Parathyroid adenoma (tissue), 2 donors: Measurements from ENCODE around the gene PEMT.
A peak's percentile ranks its signal among the peaks of the same experiment; 100 is the strongest.

Experiments
- H2AFZ ChIP-seq: fragments of 300-600 bp; sonication (generic); one replicate; pipeline ENCODE4 v1.7.0; 2017; ENCODE audit warnings: antibody characterized with exemption, mild to moderate bottlenecking
- H3K27ac ChIP-seq: fragments of 300-600 bp; sonication (generic); one replicate; pipeline ENCODE4 v1.7.0; 2017
- H3K27me3 ChIP-seq: fragments of 300-600 bp; sonication (generic); one replicate; pipeline ENCODE4 v1.7.0; 2017; ENCODE audit warnings: low read length; ENCODE audit not compliant: control insufficient read depth, insufficient read depth
- H3K36me3 ChIP-seq: fragments of 300-600 bp; sonication (generic); one replicate; pipeline ENCODE4 v1.7.0; 2017; ENCODE audit warnings: low read length; ENCODE audit not compliant: control insufficient read depth, insufficient read depth
- H3K4me1 ChIP-seq: fragments of 300-600 bp; sonication (generic); one replicate; pipeline ENCODE4 v1.7.0; 2017; ENCODE audit warnings: control low read depth
- H3K4me2 ChIP-seq: fragments of 300-600 bp; sonication (generic); one replicate; pipeline ENCODE4 v1.7.0; 2017; ENCODE audit warnings: low read length
- H3K4me3 ChIP-seq: fragments of 300-600 bp; sonication (generic); one replicate; pipeline ENCODE4 v1.7.0; 2017; ENCODE audit warnings: low read depth, low read length
- H3K79me2 ChIP-seq: fragments of 300-600 bp; sonication (generic); one replicate; pipeline ENCODE4 v1.7.0; 2017; ENCODE audit warnings: control low read depth
- H3K9ac ChIP-seq: fragments of 300-600 bp; sonication (generic); one replicate; pipeline ENCODE4 v1.7.0; 2017; ENCODE audit warnings: mild to moderate bottlenecking
- H3K9me3 ChIP-seq: fragments of 300-600 bp; sonication (generic); one replicate; pipeline ENCODE4 v1.7.0; 2017; ENCODE audit warnings: low read length; ENCODE audit not compliant: control insufficient read depth
- TF ChIP-seq, protein P1 (sequence below): fragments of 300-600 bp; sonication (generic); IDR thresholded peaks from one replicate; pipeline ENCODE4 v1.7.0; 2017; ENCODE audit warnings: antibody characterized with exemption, mild to moderate bottlenecking
- donor health status: primary hyperparathyroidism.

The PEMT gene

DNA sequence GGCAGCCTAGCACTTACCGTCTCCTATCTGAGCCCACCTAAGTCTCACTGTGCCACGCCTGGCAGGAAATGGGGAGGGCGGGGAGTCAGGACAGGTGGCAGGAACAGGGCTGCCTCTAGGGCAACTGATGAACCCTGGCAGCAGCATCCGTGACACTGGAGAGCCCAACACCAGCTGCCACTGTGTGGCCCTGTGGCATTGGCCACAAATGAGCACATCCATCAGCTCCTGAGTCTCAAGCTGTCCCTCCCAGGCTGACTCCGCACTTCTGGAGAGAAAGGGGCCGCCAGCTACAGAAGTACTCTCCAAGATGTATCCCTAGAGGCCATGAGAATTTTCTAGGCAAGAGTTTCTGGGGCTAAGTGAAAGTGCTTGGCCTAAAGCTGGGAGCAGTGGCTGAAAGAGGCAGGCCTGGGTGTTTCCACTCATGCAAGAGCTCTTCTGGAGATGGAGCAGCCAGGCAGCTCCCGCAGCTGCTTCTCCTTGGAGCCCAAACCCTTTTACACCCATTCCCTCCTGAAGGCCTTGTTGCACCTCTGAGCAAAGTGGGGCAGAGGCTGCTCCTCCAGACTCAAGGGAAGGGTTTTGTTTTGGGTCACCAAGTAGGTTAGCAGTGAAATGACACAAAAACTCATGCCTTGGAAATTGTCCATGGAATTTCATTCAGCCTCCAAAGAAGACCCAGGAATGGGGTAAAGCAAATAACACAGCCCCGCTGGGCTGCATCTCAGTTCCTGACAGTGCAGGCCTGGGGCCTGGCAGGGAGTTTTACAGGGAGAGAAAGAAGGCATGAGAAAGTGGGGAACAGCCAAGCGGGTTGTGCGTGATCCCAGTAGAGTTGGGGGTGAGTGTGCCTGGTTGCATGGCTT, 25.8 kb downstream of the PEMT start:
- no peaks in the 10 kb centered on the region for H3K27me3 ChIP-seq
- no peak overlapping the region for H3K4me3 ChIP-seq
- no peak overlapping the region for H2AFZ ChIP-seq
- TF ChIP-seq, protein P1, sequence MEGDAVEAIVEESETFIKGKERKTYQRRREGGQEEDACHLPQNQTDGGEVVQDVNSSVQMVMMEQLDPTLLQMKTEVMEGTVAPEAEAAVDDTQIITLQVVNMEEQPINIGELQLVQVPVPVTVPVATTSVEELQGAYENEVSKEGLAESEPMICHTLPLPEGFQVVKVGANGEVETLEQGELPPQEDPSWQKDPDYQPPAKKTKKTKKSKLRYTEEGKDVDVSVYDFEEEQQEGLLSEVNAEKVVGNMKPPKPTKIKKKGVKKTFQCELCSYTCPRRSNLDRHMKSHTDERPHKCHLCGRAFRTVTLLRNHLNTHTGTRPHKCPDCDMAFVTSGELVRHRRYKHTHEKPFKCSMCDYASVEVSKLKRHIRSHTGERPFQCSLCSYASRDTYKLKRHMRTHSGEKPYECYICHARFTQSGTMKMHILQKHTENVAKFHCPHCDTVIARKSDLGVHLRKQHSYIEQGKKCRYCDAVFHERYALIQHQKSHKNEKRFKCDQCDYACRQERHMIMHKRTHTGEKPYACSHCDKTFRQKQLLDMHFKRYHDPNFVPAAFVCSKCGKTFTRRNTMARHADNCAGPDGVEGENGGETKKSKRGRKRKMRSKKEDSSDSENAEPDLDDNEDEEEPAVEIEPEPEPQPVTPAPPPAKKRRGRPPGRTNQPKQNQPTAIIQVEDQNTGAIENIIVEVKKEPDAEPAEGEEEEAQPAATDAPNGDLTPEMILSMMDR, result no peak
- no peak overlapping the region for H3K27ac ChIP-seq
- H3K9ac ChIP-seq, result no peak overlapping the region
- peaks cover 27% of the 10 kb centered on the region for H3K79me2 ChIP-seq
- no peaks in the 10 kb centered on the region for H3K9me3 ChIP-seq
- H3K36me3 ChIP-seq, result no peaks in the 10 kb centered on the region
- H3K4me1 ChIP-seq, result peaks cover 9% of the 10 kb centered on the region
- H3K4me2 ChIP-seq, result no peak overlapping the region

DNA sequence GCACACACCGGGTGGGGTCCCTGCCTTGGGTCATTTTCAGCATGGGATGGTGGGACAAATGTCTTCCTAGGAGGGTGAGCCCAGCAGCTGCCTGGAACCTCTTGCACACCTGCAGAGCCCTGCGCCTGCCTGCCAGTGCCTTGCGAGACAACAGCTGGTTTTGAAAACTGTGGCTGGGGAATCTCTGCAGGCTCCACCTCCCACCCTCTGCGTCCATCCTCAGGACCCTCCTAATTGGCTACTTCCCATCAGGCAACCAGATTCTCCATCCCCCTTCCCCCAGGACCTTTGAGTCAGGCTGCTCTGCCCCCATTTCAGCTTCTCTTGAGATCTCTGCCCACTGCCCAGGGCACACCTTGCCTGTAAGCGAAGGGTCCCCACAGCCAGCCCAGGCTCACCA, 26.6 kb downstream of the PEMT start:
- H3K27me3 ChIP-seq, result no peaks in the 10 kb centered on the region
- no peak overlapping the region for H3K9ac ChIP-seq
- no peak overlapping the region for H3K27ac ChIP-seq
- no peaks in the 10 kb centered on the region for H3K9me3 ChIP-seq
- no peak overlapping the region for H2AFZ ChIP-seq
- no peaks in the 10 kb centered on the region for H3K36me3 ChIP-seq
- H3K4me3 ChIP-seq, result no peak overlapping the region
- peaks cover 9% of the 10 kb centered on the region for H3K4me1 ChIP-seq
- H3K4me2 ChIP-seq, result no peak overlapping the region
- H3K79me2 ChIP-seq, result peaks cover 20% of the 10 kb centered on the region
- TF ChIP-seq, protein P1, result no peak

DNA sequence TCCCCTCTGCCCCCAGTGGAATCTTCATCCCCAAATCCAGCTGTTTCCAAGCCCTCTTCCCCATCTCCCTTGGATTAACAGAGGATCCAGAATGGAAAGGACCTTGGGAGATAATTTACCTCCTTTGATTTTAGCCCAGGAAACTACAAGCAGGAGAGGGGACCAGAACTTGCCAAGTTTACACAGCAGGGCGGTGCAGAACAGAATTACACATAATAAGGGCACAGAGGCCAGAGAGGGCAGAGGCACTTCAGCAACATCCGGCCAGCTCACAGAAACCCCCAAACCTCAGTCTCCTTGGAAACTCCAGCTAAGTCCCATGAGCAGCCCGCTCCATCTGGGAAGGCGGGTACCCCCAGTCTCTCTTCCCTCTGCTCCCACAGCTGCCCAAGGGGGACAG, 27.2 kb downstream of the PEMT start:
- Histone ChIP-seq H3K27ac (no peak overlapping the region), H3K9ac (no peak overlapping the region)
- TF ChIP-seq, protein P1, result no peak

DNA sequence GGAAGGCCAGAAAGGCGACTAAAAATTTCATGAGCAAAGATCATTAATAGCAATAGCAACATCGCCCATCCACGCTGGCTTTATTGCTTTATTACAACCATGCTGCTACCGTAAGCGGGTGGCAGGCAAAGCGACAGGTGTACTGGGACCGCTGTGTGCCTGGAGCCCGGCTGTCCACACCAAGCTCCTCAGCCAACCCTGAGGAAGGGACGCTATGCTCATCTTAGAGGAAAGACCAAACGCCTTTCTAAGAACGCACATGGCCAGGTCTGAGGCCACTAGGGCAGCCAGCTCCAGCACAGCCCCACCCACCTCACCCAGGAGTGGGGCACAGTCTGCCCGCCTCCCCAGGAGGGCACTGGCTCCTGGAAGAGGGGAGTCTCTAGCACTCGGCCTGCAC, 28.0 kb downstream of the PEMT start:
- H3K9ac ChIP-seq, result no peak overlapping the region
- H3K9me3 ChIP-seq, result no peaks in the 10 kb centered on the region
- H3K27ac ChIP-seq, result no peak overlapping the region
- peaks cover 9% of the 10 kb centered on the region for H3K4me1 ChIP-seq
- H3K4me2 ChIP-seq, result no peak overlapping the region
- H3K79me2 ChIP-seq, result peaks cover 6% of the 10 kb centered on the region
- H3K36me3 ChIP-seq, result no peaks in the 10 kb centered on the region
- no peaks in the 10 kb centered on the region for H3K27me3 ChIP-seq
- TF ChIP-seq, protein P1, result no peak
- no peak overlapping the region for H3K4me3 ChIP-seq
- no peak overlapping the region for H2AFZ ChIP-seq

More for the DNA sequence above, 27.2 kb downstream of the PEMT start:
- Histone ChIP-seq H3K9me3 (no peaks in the 10 kb centered on the region), H3K36me3 (no peaks in the 10 kb centered on the region), H3K4me2 (no peak overlapping the region), H3K27me3 (no peaks in the 10 kb centered on the region), H3K79me2 (peaks cover 14% of the 10 kb centered on the region), H3K4me1 (peaks cover 9% of the 10 kb centered on the region), H3K4me3 (no peak overlapping the region), H2AFZ (no peak overlapping the region)

DNA sequence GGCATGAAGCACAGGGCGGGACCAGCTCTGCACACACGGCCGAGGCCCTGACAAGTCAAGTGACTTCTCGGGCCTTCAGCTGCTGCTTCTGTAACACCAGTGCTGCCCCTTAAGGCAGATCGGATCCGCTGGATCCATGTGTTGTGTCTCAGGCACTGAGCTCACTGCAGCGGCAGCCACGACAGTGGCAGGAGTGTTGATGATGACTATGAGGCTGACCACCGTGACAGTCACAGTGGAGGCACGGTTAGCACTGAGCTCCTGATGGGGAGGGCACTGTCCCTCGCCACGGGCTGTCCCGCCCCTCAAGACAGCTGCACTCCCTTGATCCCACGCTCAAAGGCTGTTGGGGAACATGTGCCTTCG, 29.4 kb downstream of the PEMT start:
- H3K4me1 ChIP-seq, result peaks cover 9% of the 10 kb centered on the region
- no peaks in the 10 kb centered on the region for H3K9me3 ChIP-seq
- peak overlapping the region; percentile 82 for H3K27ac ChIP-seq
- H3K4me3 ChIP-seq, result no peak overlapping the region
- H3K79me2 ChIP-seq, result peaks cover 2% of the 10 kb centered on the region
- H3K27me3 ChIP-seq, result no peaks in the 10 kb centered on the region
- H3K4me2 ChIP-seq, result no peak overlapping the region
- H3K36me3 ChIP-seq, result no peaks in the 10 kb centered on the region
- H3K9ac ChIP-seq, result no peak overlapping the region
- peak overlapping the region; percentile 78 for H2AFZ ChIP-seq
- TF ChIP-seq, protein P1, result no peak
